ENCODE data around the gene LBHD1. TPM values are rescaled to one million over a fixed set of nuclear protein-coding genes. Genes with fewer than 3 reads are reported as not detected.
"Not testable (repeated sequence)": the region's sequence is repeated elsewhere in the genome, so short reads cannot be mapped to it uniquely, and the experiment has no call there.

The LBHD1 gene
- total RNA-seq, 1 donor, result 4.3 TPM

- peak; percentile 78 for TF ChIP-seq CTCF (IDR thresholded peaks at IDR 0.05; ENCODE audit: insufficient read depth, low read depth, low read length)
- H3K4me3 ChIP-seq (ENCODE audit: low read depth, low read length), result no peak overlapping the region
- DNase-seq (ENCODE audit: low read depth), result peak; percentile 85
Measured at GRCh38 chr11:62680825-62681240, 8.8 kb upstream of the LBHD1 start.

- H3K4me3 ChIP-seq (ENCODE audit: low read depth, low read length), result peak within 1 kb of the TSS; percentile 99
- DNase-seq (ENCODE audit: low read depth), result peak; percentile 89
- no peak for TF ChIP-seq CTCF (IDR thresholded peaks at IDR 0.05; ENCODE audit: insufficient read depth, low read depth, low read length)
Measured at GRCh38 chr11:62678770-62679696, 7.0 kb upstream of the LBHD1 start, which contains the start of gene UBXN1. UBXN1 (minus strand) TSS chr11:62679073; CDS start chr11:62678923, 150 bp downstream.

GRCh38 chr11:62678433-62678769, 6.3 kb upstream of the LBHD1 start:
- TF ChIP-seq CTCF (IDR thresholded peaks at IDR 0.05; ENCODE audit: insufficient read depth, low read depth, low read length), result no peak
- peak overlapping the region; percentile 99 for H3K4me3 ChIP-seq (ENCODE audit: low read depth, low read length)
- DNase-seq (ENCODE audit: low read depth), result no peak

- H3K4me3 ChIP-seq (ENCODE audit: low read depth, low read length), result peak overlapping the region; percentile 99
- no peak for DNase-seq (ENCODE audit: low read depth)
- no peak for TF ChIP-seq CTCF (IDR thresholded peaks at IDR 0.05; ENCODE audit: insufficient read depth, low read depth, low read length)
Measured at GRCh38 chr11:62677714-62678113, 5.6 kb upstream of the LBHD1 start.

- H3K4me3 ChIP-seq (ENCODE audit: low read depth, low read length), result no peak overlapping the region
- no peak for TF ChIP-seq CTCF (IDR thresholded peaks at IDR 0.05; ENCODE audit: insufficient read depth, low read depth, low read length)
- DNase-seq (ENCODE audit: low read depth), result no peak
Measured at GRCh38 chr11:62677156-62677555, 5.1 kb upstream of the LBHD1 start.

GRCh38 chr11:62676698-62677097, 4.6 kb upstream of the LBHD1 start:
- no peak overlapping the region for H3K4me3 ChIP-seq (ENCODE audit: low read depth, low read length)
- TF ChIP-seq CTCF (IDR thresholded peaks at IDR 0.05; ENCODE audit: insufficient read depth, low read depth, low read length), result no peak
- no peak for DNase-seq (ENCODE audit: low read depth)

- H3K4me3 ChIP-seq (ENCODE audit: low read depth, low read length); DNase-seq (ENCODE audit: low read depth): not testable (repeated sequence)
Measured at GRCh38 chr11:62675415-62675814, 3.3 kb upstream of the LBHD1 start.
